CD4-positive, alpha-beta T cell treated with Interleukin-1 beta for 1 hour (primary cell): ENCODE data around the gene KCTD11.

Experiments
- DNase-seq, 2 donors: peaks; one replicate each; pipeline ENCODE4 v3.0.0-alpha.2; 2020 to 2022

KCTD11 gene

DNA sequence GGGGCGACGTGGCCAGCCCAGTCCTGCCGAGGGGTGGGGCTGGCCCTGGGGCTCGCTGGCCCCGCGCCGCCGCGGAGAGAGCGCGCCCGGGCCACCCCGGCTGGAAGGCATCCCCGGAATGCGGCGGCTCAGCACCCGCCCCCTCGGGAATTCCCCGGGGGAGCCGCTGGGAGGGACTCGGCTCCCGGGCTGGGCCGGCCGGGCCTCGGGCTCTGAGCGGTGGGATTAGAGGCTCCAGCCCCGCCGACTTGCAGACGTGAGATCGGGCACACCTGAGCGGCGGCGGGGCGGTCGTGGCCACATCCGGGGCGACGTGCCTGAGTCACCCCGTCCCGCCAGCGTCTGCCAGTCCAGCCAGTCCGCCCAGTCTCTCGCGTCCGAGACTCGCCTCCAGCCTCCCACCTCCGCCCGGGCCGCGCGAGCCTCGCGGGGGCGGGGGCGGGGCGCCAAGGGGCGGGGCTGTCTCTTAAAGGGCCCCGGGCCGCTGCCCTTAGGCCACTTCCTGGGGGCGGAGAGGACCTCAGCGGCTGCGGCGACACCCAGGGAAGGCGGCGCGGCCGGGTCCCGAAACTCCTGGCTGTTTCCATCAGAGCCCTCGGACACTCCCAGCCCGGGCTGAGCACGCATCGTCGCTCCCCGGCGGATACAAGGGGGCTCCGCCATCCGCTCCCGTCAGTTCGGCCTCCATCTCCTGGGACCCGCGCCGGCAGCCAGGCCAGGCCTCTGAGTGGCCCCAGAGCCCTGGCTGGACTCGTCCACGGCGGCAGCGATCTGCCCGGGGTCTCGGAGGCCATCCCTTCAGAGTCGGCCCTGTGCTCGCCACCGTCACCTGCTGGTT is at the start of gene KCTD11:
TSS of gene KCTD11 (plus strand) at position 498 of the 838 bp plus-strand sequence.
- DNase-seq, result peak; percentile 83 to 84

GRCh38 chr17:7304179-7304578 is 47.8 kb upstream of the KCTD11 start:
- no peak for DNase-seq

- peak; percentile 100 for DNase-seq
These were observed 44.9 kb upstream of the KCTD11 start, which contains the start of gene EIF5A for GRCh38 chr17:7306911-7307685. Gene EIF5A (plus strand): TSS chr17:7307628. CDS start chr17:7309636, 2,008 bp downstream.

DNA sequence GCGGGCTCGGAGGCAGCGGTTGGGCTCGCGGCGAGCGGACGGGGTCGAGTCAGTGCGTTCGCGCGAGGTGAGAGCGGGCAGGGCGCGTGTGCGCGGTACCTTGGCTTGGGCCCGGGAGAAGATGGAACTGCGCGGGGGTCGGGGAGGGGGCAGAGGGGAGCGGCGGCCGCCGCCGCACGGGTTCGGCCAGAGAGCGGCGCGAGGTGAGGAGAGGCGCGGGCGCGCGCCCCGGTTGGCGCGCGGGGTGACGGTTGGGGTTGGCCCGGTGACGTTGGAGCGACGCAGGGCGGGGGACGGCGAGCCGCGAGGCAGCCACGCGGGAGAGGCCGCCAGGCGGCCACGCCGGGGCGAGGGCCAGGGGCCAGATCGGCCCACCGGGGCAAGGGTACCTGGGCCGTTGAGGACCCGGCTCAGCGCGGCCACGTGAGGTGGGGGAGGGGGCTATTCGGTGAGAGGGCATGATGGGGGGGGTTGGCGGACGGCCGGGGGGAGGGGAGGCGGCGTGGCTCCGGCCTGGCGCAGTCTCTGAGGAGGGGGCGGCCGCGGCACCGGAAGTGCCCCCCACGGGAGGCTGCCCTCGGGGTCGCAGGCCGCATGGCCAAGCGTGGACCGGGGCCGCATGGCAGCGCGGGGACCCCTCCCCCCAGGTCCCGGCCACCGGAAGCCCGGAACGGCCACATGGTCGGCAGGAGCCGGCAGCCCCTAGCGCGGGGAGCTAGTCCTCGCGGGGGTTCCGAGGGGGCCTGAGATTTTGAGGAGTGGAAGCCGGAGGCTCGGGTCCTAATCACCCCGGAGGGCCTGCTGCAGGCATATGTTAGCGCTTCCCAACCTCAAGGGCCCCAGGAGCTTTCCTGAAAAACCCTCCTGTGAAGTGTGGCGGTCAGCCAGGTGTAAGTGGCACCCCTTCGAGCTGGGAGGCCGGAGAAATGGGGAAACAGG is 44.0 kb upstream of the KCTD11 start:
- DNase-seq, result peak; percentile 61 to 64

DNA sequence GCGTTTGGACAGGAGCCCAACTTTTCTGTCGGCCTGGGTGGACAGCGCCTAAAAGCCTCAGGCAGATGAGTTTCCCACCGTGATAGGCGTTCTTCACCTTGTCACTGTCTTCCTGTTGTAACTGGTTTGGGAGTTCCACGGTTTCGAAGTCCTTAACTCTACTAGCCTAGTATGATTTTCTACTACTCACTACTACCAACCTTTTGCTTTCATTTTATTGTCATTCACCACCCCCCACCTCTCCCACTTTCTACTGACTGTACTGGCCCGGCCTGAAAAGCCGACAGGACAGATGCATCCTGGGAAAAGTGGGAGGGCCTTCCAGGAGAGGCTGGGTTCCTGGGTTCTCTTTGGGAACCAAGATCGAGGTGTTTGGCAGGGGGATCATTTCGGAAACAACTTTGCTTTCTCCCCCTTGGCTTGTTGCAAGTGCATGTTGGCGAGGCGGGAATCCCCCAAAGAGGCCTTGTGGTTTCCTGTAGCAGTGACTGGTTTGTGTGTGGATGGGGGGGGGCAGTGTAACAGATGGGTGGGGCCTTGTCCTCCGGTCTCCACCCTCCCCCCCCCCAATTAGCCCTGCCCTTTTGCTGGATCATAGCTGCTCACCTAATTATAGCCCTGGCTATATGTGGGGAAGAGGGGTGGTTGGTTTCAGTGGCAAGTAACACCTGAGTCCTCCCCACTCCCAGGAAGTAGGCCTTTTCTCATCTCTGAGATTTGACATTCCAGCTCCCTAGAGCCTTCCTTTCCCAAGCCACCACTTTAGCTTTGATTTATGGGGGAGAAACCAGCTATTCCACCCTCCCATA is 43.1 kb upstream of the KCTD11 start:
- peak; percentile 94 for DNase-seq

GRCh38 chr17:7309628-7310027 is 42.3 kb upstream of the KCTD11 start:
- DNase-seq, result no peak

DNA sequence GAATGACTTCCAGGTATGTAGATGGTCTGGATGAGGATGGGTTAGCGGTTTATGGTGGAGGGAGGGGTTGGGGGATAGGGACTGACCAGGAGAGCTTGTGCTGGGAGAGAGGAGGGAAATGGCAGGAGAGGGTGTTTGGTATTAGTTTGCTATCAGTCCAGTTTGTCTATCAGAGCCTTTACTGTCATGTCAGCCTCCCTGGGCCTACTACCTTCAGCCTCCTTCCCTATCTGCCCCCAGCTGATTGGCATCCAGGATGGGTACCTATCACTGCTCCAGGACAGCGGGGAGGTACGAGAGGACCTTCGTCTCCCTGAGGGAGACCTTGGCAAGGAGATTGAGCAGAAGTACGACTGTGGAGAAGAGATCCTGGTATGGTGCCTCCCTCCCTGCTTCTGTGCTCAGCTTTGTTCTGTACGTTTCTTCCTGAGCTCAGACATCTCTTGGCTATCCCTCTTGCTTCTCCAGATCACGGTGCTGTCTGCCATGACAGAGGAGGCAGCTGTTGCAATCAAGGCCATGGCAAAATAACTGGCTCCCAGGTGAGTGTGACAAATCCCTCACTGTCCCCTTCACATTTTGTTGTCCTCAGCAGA is 40.8 kb upstream of the KCTD11 start:
- DNase-seq, result no peak

GRCh38 chr17:7312432-7313087 is 39.4 kb upstream of the KCTD11 start:
- DNase-seq, result no peak

DNA sequence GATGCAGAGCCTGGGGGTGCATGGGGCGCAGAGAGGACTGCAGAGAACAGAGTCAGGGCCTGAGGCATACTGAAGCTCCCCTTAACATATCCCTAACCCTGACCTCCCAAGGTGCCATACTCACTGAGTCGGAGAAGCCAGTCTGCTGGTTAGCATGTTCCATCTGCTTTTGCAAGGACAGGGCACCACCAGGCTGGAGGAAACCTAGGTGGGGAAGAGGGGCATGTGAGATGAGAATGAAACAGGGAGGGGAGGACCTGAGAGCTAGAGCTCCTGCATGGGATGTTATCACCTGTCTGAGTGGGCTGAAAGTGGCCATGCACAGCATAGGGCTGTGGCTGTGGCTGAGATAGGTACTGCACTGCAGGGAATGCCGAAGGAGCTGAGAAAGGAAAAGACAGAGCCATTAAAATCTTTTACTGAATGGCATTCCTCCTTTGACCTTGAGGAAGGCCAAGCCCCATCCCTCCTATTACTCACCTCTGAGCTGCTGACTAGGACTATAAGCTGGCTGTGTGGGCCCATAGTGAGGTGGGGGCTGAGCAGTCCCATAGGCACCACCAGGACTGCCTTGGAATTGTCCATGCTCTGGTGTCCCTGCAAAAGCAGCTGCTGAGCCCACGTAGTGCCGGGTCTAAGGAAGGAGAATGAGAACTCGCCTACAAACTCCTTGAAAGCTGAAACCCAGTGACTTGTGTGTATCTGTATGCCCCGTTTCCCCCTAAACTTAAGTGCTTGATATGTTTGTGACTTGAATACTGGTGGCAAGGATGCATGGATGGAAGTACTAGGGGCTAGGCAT is 38.7 kb upstream of the KCTD11 start:
- peak in 1 of 2 donors; percentile 15 for DNase-seq

DNA sequence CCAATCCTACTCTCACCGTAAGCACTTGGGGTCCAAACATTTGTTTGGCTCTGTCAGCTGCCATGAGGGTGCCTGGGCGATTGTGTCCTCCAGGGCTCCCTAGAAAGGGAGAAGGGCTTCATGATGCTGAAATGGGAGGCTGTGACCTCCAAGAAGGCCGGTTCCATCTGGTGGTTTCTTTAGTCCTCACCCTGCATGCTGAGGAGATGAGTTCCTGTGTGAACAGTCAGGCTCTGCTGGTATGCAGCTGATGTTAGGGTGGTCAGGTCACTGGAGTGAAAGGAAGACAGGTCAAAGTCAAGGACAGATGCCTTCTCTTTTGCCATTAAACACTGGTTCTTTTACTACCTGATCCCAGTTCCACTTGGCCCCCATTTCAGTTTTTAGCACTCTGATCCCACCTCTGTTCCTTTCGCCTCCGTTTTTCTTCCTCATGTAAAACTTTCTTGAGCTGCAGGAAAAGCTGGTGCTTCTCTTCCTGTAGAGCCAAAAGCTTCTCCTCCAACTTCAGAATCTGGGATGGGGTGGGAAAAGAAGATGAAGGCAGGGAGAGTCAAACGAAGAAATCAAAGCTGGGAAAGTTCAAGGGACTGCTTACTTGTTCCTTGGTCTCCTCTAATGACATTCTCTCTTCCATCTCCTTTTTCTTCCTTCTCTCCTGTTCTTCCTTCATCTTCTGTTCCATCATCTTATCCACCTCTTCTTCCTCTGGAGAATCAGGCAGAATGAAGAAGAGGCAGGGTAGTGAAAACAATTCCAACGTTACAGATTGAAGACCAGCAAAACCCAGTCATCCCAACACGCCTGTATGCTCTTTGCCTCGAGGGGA is 37.9 kb upstream of the KCTD11 start:
- DNase-seq, result no peak

GRCh38 chr17:7314719-7315569 is 37.0 kb upstream of the KCTD11 start, which contains the start of gene GPS2:
Gene GPS2 (minus strand): TSS chr17:7315360. CDS start chr17:7315052, 308 bp downstream.
- DNase-seq, result peak; percentile 92 to 94

- DNase-seq, result no peak
These were observed 36.3 kb upstream of the KCTD11 start for GRCh38 chr17:7315570-7316235.

DNA sequence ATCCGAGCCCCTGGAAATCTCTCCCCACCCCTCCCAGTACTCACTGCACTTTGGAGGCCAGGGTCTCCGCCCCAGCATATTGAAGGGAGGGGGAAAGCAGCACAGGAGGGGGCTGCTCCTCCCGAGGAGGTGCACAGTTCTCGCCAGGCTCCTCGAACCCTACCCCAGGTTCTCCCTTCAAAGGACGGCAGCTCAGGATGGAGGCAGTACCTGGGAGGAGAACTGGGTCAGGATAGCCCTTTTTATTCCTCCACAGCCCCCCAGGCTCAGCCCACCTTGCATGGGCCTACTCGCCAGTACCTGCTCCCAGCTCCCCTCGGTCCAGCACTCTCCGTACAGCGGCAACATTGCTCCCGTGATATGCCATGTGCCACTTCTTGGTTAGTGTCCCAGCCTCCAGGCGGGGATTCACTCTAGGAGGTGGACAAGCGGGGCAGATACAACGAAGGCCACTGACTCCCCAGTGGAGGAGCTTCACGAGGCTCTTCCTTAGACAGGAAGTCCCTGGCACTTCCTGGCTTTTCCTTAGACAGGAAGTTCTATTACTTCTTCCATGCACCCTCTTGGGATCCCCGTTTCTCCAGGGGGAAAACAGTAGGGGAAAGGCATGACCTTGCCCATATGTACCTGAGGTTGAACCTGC is 34.7 kb upstream of the KCTD11 start:
- DNase-seq, result no peak

DNA sequence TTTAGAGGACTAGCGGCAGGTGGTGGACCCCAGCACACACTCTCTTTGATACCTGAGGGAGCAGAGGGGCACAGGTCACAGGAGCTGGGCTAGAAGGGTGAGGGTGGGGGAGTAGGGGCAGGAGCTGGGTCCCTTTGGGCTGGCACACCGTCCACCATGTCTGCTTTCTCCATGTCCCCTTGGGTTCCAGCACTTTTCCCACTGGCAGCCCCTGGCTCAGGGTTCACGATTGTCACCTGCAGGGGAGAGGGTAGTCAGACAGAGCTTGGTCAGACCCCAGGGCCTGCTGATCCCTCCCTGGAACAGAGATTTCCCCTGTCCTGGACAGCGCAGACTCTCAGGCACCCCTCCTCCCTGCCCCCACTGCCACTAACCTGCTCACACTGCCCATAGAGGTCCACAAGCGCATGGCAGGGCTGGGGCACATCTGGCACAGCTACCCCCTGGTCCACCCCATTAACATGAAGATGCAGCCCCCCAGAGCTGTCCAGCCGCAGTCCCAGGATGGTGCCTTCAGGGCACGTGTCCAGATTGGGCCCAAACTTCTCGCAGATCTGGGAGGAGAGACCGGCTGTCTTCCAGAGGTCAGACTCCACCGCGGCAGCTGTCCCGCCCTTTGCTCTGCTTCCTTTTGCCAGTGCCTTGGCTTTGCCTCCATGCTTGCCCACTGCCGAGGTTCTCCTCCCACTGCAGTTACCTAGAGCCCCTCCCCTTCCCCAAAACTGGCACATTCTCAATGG is 33.7 kb upstream of the KCTD11 start:
- DNase-seq, result no peak

DNA sequence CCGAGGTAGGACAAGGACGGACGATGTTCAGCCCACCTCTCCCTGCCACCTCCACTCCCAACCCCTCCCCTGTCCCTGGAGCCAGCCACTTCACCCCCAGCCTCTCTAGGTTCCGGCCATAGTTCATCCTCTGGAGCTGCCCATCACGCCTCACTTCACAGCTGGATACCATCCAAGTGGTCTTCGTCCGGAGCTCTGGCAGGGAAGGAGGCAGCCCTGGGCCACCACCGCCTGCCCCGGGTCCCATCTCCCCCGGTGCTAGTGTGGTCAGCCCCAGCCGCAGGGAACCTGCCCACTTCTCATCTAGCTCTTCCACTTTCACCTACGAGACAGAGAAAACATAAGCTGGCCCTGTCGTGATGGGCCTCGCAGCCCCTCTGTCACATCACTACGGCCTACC is 30.5 kb upstream of the KCTD11 start:
- DNase-seq, result no peak
